HepG2 (cell line): ENCODE data around the gene CHID1. TPM values are rescaled to one million over a fixed set of nuclear protein-coding genes. Genes with fewer than 3 reads are reported as not detected.

Experiments
- BRCA1 ChIP-seq: sonication (generic); formaldehyde crosslinking; IDR thresholded peaks from 2 replicates; pipeline ENCODE4 v1.4.0; 2020; ENCODE audit warnings: missing genetic modification reagents
- CBFB ChIP-seq: sonication (generic); formaldehyde crosslinking; IDR thresholded peaks from 2 replicates; pipeline ENCODE4 v1.4.0; 2020; ENCODE audit warnings: missing genetic modification reagents
- ELF3 ChIP-seq: IDR thresholded peaks from 2 replicates; pipeline ENCODE4 v1.6.1; 2016; ENCODE audit warnings: missing genetic modification reagents, missing compliant biosample characterization
- HNF4A ChIP-seq: sonication (generic); formaldehyde crosslinking; IDR thresholded peaks from 2 replicates; pipeline ENCODE4 v1.4.0; 2020; ENCODE audit warnings: missing genetic modification reagents
- PPARG ChIP-seq: conservative IDR thresholded peaks from 2 replicates; pipeline ENCODE4 v1.6.1; 2016; ENCODE audit warnings: missing biosample characterization, missing genetic modification reagents
- SMC3 ChIP-seq: IDR thresholded peaks from 2 replicates; pipeline ENCODE4 v1.6.1; 2011; ENCODE audit warnings: low read length, improper control_type of control experiment
- XBP1 ChIP-seq: sonication (generic); formaldehyde crosslinking; IDR thresholded peaks from 2 replicates; pipeline ENCODE4 v1.5.0; 2020; ENCODE audit warnings: missing genetic modification reagents
- YEATS2 ChIP-seq: sonication (generic); formaldehyde crosslinking; IDR thresholded peaks from 2 replicates; pipeline ENCODE4 v1.4.0; 2020; ENCODE audit warnings: missing genetic modification reagents, borderline replicate concordance
- ZNF607 ChIP-seq: sonication (generic); formaldehyde crosslinking; IDR thresholded peaks from 2 replicates; pipeline ENCODE4 v1.5.1; 2020; ENCODE audit warnings: missing genetic modification reagents, mild to moderate bottlenecking, borderline replicate concordance
- polyA plus RNA-seq, 8 experiments: library from polyadenylated mRNA; depleted of rRNA in 3 of 8; stranded (reverse) in 7 of 8; unstranded in 1 of 8; fragments of >200 nt; fragmentation: Illumina TruSeq in 4 of 8; extraction: Trizol in 4 of 8; gene quantifications; 2 replicates each; pipeline versions ENCODE4 v1.2.1 to v1.2.3, GENCODE V29; 2011 to 2016; ENCODE audit warnings: low read depth in 4 of 8, missing spikeins in 1 of 8, mixed read lengths in 1 of 8; ENCODE audit not compliant: insufficient read depth in 1 of 8
- total RNA-seq, 5 experiments: library from RNA; depleted of rRNA; stranded (reverse); fragments of >200 nt; fragmentation: Illumina TruSeq; extraction: Trizol; gene quantifications; 2 replicates each; pipeline ENCODE4 v1.2.3, GENCODE V29; 2016; ENCODE audit warnings: low read depth in 1 of 5
- TF ChIP-seq, protein P1 (sequence below): sonication (generic); formaldehyde crosslinking; IDR thresholded peaks from 2 replicates; pipeline ENCODE4 v1.4.0; 2020; ENCODE audit warnings: missing genetic modification reagents
- TF ChIP-seq, protein P2 (sequence below): sonication (generic); formaldehyde crosslinking; IDR thresholded peaks from 2 replicates; pipeline ENCODE4 v1.4.0; 2020; ENCODE audit warnings: missing genetic modification reagents
- TF ChIP-seq, protein P3 (sequence below): sonication (generic); formaldehyde crosslinking; IDR thresholded peaks from 2 replicates; pipeline ENCODE4 v1.5.0; 2020; ENCODE audit warnings: mild to moderate bottlenecking, missing genetic modification reagents, borderline replicate concordance
- TF ChIP-seq, protein P4 (sequence below): sonication (generic); formaldehyde crosslinking; IDR thresholded peaks from 2 replicates; pipeline ENCODE4 v1.9.0; 2021; ENCODE audit warnings: missing genetic modification reagents, borderline replicate concordance
- TF ChIP-seq, protein P5 (sequence below): sonication (generic); formaldehyde crosslinking; IDR thresholded peaks from 2 replicates; pipeline ENCODE4 v1.9.0; 2021; ENCODE audit warnings: missing genetic modification reagents, mild to moderate bottlenecking, borderline replicate concordance
- TF ChIP-seq, protein P6 (sequence below): sonication (generic); formaldehyde crosslinking; IDR thresholded peaks from 2 replicates; pipeline ENCODE4 v1.4.0; 2020; ENCODE audit warnings: mild to moderate bottlenecking, missing genetic modification reagents

Gene CHID1
- total and polyA plus RNA-seq, 2 of the 13 experiments (the other 11 are each of a cell fraction or from before 2014, with no cell fraction given), result 65.1 to 93.6 TPM

DNA sequence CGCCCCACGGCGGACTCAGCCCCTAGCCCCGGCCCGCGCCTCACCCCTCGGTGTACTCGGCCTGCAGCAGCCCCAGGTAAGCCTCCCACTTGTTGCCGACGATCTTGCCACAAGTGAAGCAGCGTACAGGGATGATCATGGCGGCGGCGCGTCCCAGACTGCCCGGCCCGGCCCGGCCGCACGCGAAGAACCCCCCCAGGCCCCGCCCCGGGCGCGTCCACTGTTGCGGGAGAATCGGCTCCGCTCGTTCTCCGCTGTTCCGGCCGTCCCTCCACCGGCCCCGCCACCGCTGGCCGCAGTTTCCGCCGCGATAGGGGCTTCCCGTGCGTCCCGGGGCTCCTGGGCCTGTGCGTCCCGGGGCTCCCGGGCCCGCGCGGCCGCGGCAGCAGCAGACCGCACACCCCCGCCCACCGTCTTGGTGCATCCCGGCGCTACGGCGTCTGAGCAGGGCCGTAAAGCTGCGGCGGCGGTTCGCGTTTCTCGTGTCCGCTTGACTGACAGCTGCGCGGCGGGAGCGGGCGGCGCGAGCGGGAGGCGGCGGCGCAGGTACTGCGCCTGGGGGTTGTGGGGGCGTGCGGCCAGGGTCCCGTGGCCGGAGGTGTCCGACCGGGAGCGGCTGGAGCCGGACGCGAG lies 68.1 kb downstream of the CHID1 start, which contains the start of the genes POLR2L and TSPAN4 (continued):
- TF ChIP-seq, protein P1, sequence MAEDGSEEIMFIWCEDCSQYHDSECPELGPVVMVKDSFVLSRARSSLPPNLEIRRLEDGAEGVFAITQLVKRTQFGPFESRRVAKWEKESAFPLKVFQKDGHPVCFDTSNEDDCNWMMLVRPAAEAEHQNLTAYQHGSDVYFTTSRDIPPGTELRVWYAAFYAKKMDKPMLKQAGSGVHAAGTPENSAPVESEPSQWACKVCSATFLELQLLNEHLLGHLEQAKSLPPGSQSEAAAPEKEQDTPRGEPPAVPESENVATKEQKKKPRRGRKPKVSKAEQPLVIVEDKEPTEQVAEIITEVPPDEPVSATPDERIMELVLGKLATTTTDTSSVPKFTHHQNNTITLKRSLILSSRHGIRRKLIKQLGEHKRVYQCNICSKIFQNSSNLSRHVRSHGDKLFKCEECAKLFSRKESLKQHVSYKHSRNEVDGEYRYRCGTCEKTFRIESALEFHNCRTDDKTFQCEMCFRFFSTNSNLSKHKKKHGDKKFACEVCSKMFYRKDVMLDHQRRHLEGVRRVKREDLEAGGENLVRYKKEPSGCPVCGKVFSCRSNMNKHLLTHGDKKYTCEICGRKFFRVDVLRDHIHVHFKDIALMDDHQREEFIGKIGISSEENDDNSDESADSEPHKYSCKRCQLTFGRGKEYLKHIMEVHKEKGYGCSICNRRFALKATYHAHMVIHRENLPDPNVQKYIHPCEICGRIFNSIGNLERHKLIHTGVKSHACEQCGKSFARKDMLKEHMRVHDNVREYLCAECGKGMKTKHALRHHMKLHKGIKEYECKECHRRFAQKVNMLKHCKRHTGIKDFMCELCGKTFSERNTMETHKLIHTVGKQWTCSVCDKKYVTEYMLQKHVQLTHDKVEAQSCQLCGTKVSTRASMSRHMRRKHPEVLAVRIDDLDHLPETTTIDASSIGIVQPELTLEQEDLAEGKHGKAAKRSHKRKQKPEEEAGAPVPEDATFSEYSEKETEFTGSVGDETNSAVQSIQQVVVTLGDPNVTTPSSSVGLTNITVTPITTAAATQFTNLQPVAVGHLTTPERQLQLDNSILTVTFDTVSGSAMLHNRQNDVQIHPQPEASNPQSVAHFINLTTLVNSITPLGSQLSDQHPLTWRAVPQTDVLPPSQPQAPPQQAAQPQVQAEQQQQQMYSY, result no peak
- TF ChIP-seq, protein P2, sequence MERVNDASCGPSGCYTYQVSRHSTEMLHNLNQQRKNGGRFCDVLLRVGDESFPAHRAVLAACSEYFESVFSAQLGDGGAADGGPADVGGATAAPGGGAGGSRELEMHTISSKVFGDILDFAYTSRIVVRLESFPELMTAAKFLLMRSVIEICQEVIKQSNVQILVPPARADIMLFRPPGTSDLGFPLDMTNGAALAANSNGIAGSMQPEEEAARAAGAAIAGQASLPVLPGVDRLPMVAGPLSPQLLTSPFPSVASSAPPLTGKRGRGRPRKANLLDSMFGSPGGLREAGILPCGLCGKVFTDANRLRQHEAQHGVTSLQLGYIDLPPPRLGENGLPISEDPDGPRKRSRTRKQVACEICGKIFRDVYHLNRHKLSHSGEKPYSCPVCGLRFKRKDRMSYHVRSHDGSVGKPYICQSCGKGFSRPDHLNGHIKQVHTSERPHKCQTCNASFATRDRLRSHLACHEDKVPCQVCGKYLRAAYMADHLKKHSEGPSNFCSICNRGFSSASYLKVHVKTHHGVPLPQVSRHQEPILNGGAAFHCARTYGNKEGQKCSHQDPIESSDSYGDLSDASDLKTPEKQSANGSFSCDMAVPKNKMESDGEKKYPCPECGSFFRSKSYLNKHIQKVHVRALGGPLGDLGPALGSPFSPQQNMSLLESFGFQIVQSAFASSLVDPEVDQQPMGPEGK (CRISPR knock-in tag), result no peak; the same call in 1 of the 2 replicates
- TF ChIP-seq YEATS2 (CRISPR knock-in tag) (no peak; the same call in 1 of the 2 replicates), BRCA1 (CRISPR knock-in tag) (peak; percentile 83; the same call in 1 of the 2 replicates), CBFB (CRISPR knock-in tag) (no peak), PPARG (CRISPR knock-in tag) (no peak), SMC3 (no peak), ZNF607 (0 out of 2 replicates have a peak, but pooled peaks have one; percentile 57), ELF3 (CRISPR knock-in tag) (peak; percentile 52; the same call in 1 of the 2 replicates), HNF4A (CRISPR knock-in tag) (no peak), XBP1 (CRISPR knock-in tag) (no peak)
- TF ChIP-seq, protein P3, sequence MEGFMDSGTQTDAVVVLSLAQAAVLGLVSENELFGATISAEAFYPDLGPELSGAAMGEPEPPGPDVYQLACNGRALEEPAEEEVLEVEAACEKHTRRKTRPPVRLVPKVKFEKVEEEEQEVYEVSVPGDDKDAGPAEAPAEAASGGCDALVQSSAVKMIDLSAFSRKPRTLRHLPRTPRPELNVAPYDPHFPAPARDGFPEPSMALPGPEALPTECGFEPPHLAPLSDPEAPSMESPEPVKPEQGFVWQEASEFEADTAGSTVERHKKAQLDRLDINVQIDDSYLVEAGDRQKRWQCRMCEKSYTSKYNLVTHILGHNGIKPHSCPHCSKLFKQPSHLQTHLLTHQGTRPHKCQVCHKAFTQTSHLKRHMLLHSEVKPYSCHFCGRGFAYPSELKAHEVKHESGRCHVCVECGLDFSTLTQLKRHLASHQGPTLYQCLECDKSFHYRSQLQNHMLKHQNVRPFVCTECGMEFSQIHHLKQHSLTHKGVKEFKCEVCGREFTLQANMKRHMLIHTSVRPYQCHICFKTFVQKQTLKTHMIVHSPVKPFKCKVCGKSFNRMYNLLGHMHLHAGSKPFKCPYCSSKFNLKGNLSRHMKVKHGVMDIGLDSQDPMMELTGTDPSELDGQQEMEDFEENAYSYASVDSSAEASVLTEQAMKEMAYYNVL (CRISPR knock-in tag), result no peak
- TF ChIP-seq, protein P4, sequence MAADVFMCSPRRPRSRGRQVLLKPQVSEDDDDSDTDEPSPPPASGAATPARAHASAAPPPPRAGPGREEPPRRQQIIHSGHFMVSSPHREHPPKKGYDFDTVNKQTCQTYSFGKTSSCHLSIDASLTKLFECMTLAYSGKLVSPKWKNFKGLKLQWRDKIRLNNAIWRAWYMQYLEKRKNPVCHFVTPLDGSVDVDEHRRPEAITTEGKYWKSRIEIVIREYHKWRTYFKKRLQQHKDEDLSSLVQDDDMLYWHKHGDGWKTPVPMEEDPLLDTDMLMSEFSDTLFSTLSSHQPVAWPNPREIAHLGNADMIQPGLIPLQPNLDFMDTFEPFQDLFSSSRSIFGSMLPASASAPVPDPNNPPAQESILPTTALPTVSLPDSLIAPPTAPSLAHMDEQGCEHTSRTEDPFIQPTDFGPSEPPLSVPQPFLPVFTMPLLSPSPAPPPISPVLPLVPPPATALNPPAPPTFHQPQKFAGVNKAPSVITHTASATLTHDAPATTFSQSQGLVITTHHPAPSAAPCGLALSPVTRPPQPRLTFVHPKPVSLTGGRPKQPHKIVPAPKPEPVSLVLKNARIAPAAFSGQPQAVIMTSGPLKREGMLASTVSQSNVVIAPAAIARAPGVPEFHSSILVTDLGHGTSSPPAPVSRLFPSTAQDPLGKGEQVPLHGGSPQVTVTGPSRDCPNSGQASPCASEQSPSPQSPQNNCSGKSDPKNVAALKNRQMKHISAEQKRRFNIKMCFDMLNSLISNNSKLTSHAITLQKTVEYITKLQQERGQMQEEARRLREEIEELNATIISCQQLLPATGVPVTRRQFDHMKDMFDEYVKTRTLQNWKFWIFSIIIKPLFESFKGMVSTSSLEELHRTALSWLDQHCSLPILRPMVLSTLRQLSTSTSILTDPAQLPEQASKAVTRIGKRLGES (CRISPR knock-in tag), result no peak
- TF ChIP-seq, protein P5, sequence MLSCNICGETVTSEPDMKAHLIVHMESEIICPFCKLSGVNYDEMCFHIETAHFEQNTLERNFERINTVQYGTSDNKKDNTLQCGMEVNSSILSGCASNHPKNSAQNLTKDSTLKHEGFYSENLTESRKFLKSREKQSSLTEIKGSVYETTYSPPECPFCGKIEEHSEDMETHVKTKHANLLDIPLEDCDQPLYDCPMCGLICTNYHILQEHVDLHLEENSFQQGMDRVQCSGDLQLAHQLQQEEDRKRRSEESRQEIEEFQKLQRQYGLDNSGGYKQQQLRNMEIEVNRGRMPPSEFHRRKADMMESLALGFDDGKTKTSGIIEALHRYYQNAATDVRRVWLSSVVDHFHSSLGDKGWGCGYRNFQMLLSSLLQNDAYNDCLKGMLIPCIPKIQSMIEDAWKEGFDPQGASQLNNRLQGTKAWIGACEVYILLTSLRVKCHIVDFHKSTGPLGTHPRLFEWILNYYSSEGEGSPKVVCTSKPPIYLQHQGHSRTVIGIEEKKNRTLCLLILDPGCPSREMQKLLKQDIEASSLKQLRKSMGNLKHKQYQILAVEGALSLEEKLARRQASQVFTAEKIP (CRISPR knock-in tag), result no peak
- TF ChIP-seq, protein P6, sequence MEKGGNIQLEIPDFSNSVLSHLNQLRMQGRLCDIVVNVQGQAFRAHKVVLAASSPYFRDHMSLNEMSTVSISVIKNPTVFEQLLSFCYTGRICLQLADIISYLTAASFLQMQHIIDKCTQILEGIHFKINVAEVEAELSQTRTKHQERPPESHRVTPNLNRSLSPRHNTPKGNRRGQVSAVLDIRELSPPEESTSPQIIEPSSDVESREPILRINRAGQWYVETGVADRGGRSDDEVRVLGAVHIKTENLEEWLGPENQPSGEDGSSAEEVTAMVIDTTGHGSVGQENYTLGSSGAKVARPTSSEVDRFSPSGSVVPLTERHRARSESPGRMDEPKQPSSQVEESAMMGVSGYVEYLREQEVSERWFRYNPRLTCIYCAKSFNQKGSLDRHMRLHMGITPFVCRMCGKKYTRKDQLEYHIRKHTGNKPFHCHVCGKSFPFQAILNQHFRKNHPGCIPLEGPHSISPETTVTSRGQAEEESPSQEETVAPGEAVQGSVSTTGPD (CRISPR knock-in tag), result no peak
